ENCODE data around the gene PDE6C.

Gene PDE6C

DNA sequence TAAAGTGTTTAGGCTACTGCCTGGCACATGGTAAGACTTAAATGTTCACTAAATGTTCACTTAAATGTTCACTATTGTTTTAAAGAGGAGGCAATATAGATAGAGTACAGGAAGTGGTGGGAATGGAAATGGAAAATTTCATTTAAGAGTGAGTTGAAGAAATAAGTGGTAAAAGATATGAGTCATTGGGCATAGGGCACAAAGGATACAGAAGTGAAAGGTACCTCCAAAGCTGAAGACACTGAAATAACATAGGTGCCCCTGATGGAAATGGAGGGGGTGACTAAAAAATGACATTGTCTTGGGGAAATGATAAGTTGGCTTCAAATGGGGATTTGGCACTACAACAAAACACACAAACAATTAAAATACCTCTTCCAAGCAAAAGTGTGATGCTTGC, 95.3 kb downstream of the PDE6C start:
- DNase-seq: no peak

DNA sequence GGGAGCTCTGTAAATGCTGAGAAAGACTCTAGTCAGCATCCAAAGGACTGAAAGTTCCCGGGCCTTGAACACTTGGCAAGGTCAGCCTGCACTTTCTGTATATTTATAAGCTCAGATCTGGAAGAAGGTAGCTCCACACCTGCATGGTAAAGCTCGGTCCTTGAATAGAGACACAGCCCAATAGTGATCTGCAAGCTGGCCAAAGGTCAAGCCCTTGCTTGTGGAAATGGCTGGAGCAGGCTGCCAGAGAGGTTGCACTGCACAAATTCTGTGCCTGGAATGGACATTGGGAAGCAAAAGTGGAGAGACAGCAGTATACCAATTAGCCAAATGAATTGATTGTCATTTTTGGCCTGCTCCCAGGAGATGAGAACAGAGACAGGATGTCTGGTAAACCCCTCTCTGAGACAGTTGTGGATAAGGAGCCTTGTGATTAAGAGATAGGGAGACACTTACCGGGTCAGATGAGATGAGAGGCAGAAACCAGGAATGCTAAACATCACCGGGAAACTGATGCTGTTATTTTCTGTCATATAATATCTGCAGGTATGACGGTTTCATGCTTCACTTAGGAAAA, 98.1 kb downstream of the PDE6C start:
- DNase-seq: no peak

DNA sequence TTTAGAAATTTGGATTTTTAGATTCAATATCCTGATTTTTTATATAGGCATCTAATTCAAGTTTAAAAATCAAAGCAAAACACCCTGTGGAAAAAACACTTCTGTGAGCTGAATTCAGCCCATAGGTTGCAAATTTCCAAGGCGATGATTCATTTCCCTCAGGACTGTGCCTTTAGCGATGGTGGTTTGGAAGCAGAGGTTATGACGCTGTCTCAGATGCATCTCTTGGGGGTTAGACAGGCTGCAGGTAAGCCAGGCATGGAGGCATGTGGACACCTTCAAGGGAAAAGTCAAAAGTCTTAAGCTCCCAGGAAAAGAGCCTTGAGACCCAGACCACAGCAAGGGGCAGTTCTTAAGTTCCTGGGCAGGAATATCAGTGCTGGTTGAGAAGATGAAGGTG, 99.6 kb downstream of the PDE6C start:
- no peak for DNase-seq

DNA sequence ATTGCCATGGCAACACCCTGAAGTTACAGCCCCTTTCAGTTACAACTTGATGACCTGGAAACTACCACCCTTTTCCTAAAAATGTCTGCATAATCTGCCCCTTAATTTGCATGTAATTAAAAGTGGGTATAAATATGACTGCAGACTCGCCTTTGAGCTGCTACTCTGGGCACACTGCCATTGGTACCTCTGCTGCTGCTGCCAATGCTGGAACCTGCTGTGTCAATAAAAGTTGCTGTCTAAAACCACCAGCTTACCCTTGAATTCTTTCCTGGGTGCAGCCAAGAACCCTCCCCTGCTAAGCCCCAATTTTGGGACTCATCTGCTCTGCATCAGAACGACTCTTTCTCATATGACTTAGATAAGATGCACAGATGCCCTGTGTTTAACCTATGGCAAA, 100.3 kb downstream of the PDE6C start:
- no peak for DNase-seq

DNA sequence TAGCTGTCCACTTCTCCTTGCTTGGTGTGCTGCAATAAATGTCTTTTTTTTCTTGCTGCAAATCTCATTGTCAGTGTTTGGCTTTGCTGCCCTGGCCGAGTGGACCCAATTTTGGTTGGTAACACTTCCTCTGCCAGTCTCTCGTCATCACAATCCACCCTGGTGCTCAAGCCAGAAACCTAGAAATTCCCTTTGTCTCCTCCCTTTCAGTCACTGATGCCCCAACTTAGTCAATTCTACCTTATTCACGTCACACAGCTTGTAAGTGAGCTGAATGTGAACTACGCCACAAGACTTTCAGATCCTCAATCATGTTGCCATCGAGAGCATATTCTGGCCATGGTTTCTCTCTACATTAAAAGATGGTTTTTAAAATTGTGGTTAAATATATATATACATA, 103.0 kb downstream of the PDE6C start:
- no peak for DNase-seq
